Measurements from ENCODE around the gene MCTP2.

GRCh38 chr15:94335616-94336015 lies 104.3 kb downstream of the MCTP2 start:
- TF ChIP-seq CTCF (conservative IDR thresholded peaks at IDR 0.05) (no peak), ZFX (IDR thresholded peaks at IDR 0.05) (no peak)

Data from C4-2B (cell line).